Measurements from ENCODE around the gene CNTRL. TPM values are rescaled to one million over a fixed set of nuclear protein-coding genes. Genes with fewer than 3 reads are reported as not detected.
A peak's percentile ranks its signal among the peaks of the same experiment; 100 is the strongest.

CNTRL gene
- total RNA-seq, 1 donor from 2014 or later = 14.7 TPM

- FAIRE-seq (no peak), DNase-seq (ENCODE audit: low spot score in 2 of 2) (no peak)
Observed at GRCh38 chr9:121196389-121196788, 121.6 kb downstream of the CNTRL start.

- FAIRE-seq (no peak), DNase-seq (ENCODE audit: low spot score in 2 of 2) (no peak)
Observed at GRCh38 chr9:121197132-121197531, 122.4 kb downstream of the CNTRL start.

GRCh38 chr9:121198512-121199042, 123.8 kb downstream of the CNTRL start:
- FAIRE-seq (no peak), DNase-seq (ENCODE audit: low spot score in 2 of 2) (no peak)

- FAIRE-seq (no peak), DNase-seq (ENCODE audit: low spot score in 2 of 2) (no peak)
Observed at GRCh38 chr9:121199921-121200320, 125.2 kb downstream of the CNTRL start.

- FAIRE-seq (no peak), DNase-seq (ENCODE audit: low spot score in 2 of 2) (no peak)
Observed at GRCh38 chr9:121200356-121200755, 125.6 kb downstream of the CNTRL start.

- FAIRE-seq (no peak), DNase-seq (ENCODE audit: low spot score in 2 of 2) (peak; percentile 49 to 52)
Observed at GRCh38 chr9:121201045-121201737, 126.4 kb downstream of the CNTRL start.

GRCh38 chr9:121201738-121202533, 127.2 kb downstream of the CNTRL start, which contains the start of gene RAB14:
Gene RAB14 (minus strand): TSS chr9:121201869. CDS start chr9:121193412, 8,457 bp downstream.
- peak; percentile 58 for FAIRE-seq
- DNase-seq (ENCODE audit: low spot score in 2 of 2) = peak; percentile 96 to 97

GRCh38 chr9:121204121-121204520, 129.4 kb downstream of the CNTRL start:
- FAIRE-seq (no peak), DNase-seq (ENCODE audit: low spot score in 2 of 2) (no peak)

- FAIRE-seq (no peak), DNase-seq (ENCODE audit: low spot score in 2 of 2) (no peak)
Observed at GRCh38 chr9:121204611-121205010, 129.9 kb downstream of the CNTRL start.

GRCh38 chr9:121206516-121207370, 132.0 kb downstream of the CNTRL start:
- DNase-seq (ENCODE audit: low spot score in 2 of 2) (no peak), FAIRE-seq (no peak)

- FAIRE-seq (no peak), DNase-seq (ENCODE audit: low spot score in 2 of 2) (no peak)
Observed at GRCh38 chr9:121207371-121207940, 132.7 kb downstream of the CNTRL start.

GRCh38 chr9:121210536-121210935, 135.8 kb downstream of the CNTRL start:
- FAIRE-seq (no peak), DNase-seq (ENCODE audit: low spot score in 2 of 2) (no peak)

GRCh38 chr9:121213136-121213806, 138.5 kb downstream of the CNTRL start:
- FAIRE-seq = no peak
- DNase-seq (ENCODE audit: low spot score in 2 of 2) = peak; percentile 48 to 75

- no peak for FAIRE-seq
- DNase-seq (ENCODE audit: low spot score in 2 of 2) = no peak
Observed at GRCh38 chr9:121214005-121214404, 139.2 kb downstream of the CNTRL start.

GRCh38 chr9:121216271-121216805, 141.6 kb downstream of the CNTRL start:
- FAIRE-seq = no peak

GRCh38 chr9:121217609-121218292, 143.0 kb downstream of the CNTRL start:
- FAIRE-seq (no peak), DNase-seq (ENCODE audit: low spot score in 2 of 2) (no peak)

More at GRCh38 chr9:121216271-121216805, 141.6 kb downstream of the CNTRL start:
- no peak for DNase-seq (ENCODE audit: low spot score in 2 of 2)

GRCh38 chr9:121218357-121219027, 143.7 kb downstream of the CNTRL start:
- no peak for FAIRE-seq
- DNase-seq (ENCODE audit: low spot score in 2 of 2) = no peak

GRCh38 chr9:121219530-121219929, 144.8 kb downstream of the CNTRL start:
- no peak for FAIRE-seq

More at GRCh38 chr9:121219530-121219929, 144.8 kb downstream of the CNTRL start:
- DNase-seq (ENCODE audit: low spot score in 2 of 2) = no peak
